Stomach (tissue), 4 donors: Measurements from ENCODE around the gene IGFN1.

Experiments
- POLR2A ChIP-seq, 4 donors: fragments of 450-650 bp; IDR thresholded peaks; one replicate each; pipeline ENCODE4 v1.6.1; 2016; ENCODE audit warnings: antibody characterized with exemption in 4 of 4, control low read depth in 2 of 4, mild to moderate bottlenecking in 1 of 4, moderate library complexity in 1 of 4
- POLR2AphosphoS5 ChIP-seq, 3 donors: sonication (generic); formaldehyde crosslinking; IDR thresholded peaks; one replicate each; pipeline ENCODE4 v1.6.1; 2016; ENCODE audit warnings: antibody characterized with exemption in 3 of 3
- TF ChIP-seq, protein P1 (sequence below), 7 experiments: fragments of 450-650 bp in 4 of 7; fragments of 200-600 bp in 3 of 7; sonication (generic) in 3 of 7; IDR thresholded peaks; one replicate each; pipeline ENCODE4 v1.5.1; 2016 to 2019; ENCODE audit warnings: antibody characterized with exemption in 7 of 7, control low read depth in 2 of 7, mild to moderate bottlenecking in 1 of 7

DNA sequence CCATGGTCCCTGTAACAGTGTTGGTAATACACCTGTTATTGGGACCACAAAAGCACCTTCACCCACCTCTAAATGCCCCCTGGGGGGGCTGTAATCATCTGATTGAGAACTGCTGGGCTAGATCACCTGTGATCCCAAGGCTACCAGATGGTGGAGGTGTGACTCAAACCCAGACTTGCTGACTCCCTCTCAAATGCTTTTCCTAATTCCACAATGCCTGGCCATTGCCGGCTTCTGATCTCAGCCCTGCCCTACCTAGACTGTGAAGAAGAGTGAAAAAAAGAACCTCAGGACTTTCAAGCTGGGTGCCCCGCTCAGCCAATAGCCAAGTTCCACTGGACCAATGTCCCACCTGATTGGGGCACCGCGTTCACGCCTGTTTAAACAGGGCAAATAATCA lies 45.9 kb upstream of the IGFN1 start:
- TF ChIP-seq, protein P1, sequence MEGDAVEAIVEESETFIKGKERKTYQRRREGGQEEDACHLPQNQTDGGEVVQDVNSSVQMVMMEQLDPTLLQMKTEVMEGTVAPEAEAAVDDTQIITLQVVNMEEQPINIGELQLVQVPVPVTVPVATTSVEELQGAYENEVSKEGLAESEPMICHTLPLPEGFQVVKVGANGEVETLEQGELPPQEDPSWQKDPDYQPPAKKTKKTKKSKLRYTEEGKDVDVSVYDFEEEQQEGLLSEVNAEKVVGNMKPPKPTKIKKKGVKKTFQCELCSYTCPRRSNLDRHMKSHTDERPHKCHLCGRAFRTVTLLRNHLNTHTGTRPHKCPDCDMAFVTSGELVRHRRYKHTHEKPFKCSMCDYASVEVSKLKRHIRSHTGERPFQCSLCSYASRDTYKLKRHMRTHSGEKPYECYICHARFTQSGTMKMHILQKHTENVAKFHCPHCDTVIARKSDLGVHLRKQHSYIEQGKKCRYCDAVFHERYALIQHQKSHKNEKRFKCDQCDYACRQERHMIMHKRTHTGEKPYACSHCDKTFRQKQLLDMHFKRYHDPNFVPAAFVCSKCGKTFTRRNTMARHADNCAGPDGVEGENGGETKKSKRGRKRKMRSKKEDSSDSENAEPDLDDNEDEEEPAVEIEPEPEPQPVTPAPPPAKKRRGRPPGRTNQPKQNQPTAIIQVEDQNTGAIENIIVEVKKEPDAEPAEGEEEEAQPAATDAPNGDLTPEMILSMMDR (IDR thresholded peaks at IDR 0.05): no peak
- TF ChIP-seq POLR2AphosphoS5 (IDR thresholded peaks at IDR 0.05): no peak
- no peak for TF ChIP-seq POLR2A (IDR thresholded peaks at IDR 0.05)
